Left lung (tissue), 10 donors: Measurements from ENCODE around the gene CHGA. TPM values are rescaled to one million over a fixed set of nuclear protein-coding genes. Genes with fewer than 3 reads are reported as not detected.
A peak's percentile ranks its signal among the peaks of the same experiment; 100 is the strongest.

Experiments used
- ATAC-seq: fragments of 200-7000 bp; cut with Tn5 transposase; one replicate; pipeline ENCODE4 v1.9.1; 2020; ENCODE audit warnings: moderate library complexity
- DNase-seq, 4 donors: peaks; one replicate each; pipeline ENCODE4 v3.0.0-alpha.2; 2013 to 2020
- H3K27ac ChIP-seq, 2 donors: fragments of 200-600 bp; sonication (generic) in 1 of 2; one replicate each; pipeline versions ENCODE4 v1.5.0 to v1.8.0; 2020 to 2021
- H3K27me3 ChIP-seq, 2 donors: fragments of 200-600 bp; sonication (generic) in 1 of 2; one replicate each; pipeline versions ENCODE4 v1.5.0 to v1.8.0; 2020 to 2021
- H3K36me3 ChIP-seq, 2 donors: fragments of 200-600 bp; sonication (generic) in 1 of 2; one replicate each; pipeline versions ENCODE4 v1.5.0 to v1.8.0; 2020 to 2021
- H3K4me1 ChIP-seq, 2 donors: fragments of 200-600 bp; one replicate each; pipeline ENCODE4 v1.8.0; 2021
- H3K4me3 ChIP-seq, 2 donors: fragments of 200-600 bp; sonication (generic) in 1 of 2; one replicate each; pipeline versions ENCODE4 v1.5.0 to v1.8.0; 2020 to 2021; ENCODE audit warnings: mild to moderate bottlenecking in 1 of 2
- H3K9me3 ChIP-seq, 2 donors: fragments of 200-600 bp; sonication (generic) in 1 of 2; one replicate each; pipeline versions ENCODE4 v1.5.0 to v1.8.0; 2020 to 2021
- CTCF ChIP-seq, 2 donors: fragments of 200-600 bp; sonication (generic) in 1 of 2; IDR thresholded peaks; one replicate each; pipeline versions ENCODE4 v1.5.0 to v1.8.0; 2021; ENCODE audit warnings: antibody characterized with exemption in 2 of 2
- intact Hi-C, 2 donors: fragments of 100-400 bp; cut with DNase I; formaldehyde crosslinking; loops; one replicate each; pipeline versions ENCODE4 v1.11.2 to v1.14.2; 2022
- polyA plus RNA-seq, 6 donors: library from polyadenylated mRNA; unstranded; fragments of 120-200 nt; gene quantifications; one replicate each; pipeline ENCODE4 v1.2.1, GENCODE V29; 2013; ENCODE audit not compliant: insufficient read length in 6 of 6
- total RNA-seq, 2 donors: library from RNA; stranded (reverse); fragmentation: NEBNext Ultra II Directional; extraction: Animal tissue kit (Norgen Biotek cat#: 25700); gene quantifications; one replicate each; pipeline ENCODE4 v1.2.1, GENCODE V29; 2021
- donor health status: DM: no; HTN: yes; CAD: no.
- donor health status: DM: no; HTN: no; CAD: no.

The CHGA gene
- total and polyA plus RNA-seq, 8 donors = 0.12 to 4.5 (median 3.1) TPM; not detected in 1

GRCh38 chr14:92973798-92974372 lies 50.9 kb downstream of the CHGA start:
- Histone ChIP-seq H3K27ac (peak overlapping the region in 1 of 2 donors; percentile 13), H3K36me3 (peaks cover 0 to 38% of the 10 kb centered on the region in 2 donors), H3K27me3 (no peaks in the 10 kb centered on the region), H3K4me1 (peaks cover 0 to 6% of the 10 kb centered on the region in 2 donors), H3K9me3 (peaks cover 0 to 29% of the 10 kb centered on the region in 2 donors), H3K4me3 (no peak overlapping the region)
- no peak for DNase-seq
- intact Hi-C loops = no loop called here
- no peak for TF ChIP-seq CTCF (IDR thresholded peaks at IDR 0.05)
- ATAC-seq = peak; percentile 11

- peaks cover 0 to 37% of the 10 kb centered on the region in 2 donors for H3K9me3 ChIP-seq
- ATAC-seq (peak; percentile 7), DNase-seq (no peak)
- peaks cover 0 to 6% of the 10 kb centered on the region in 2 donors for H3K4me1 ChIP-seq
- H3K27me3 ChIP-seq = no peaks in the 10 kb centered on the region
- intact Hi-C loops = no loop called here
- no peak for TF ChIP-seq CTCF (IDR thresholded peaks at IDR 0.05)
- H3K36me3 ChIP-seq = peaks cover 0 to 45% of the 10 kb centered on the region in 2 donors
- no peak overlapping the region for H3K27ac ChIP-seq
- no peak overlapping the region for H3K4me3 ChIP-seq
Measured at GRCh38 chr14:92974541-92975345, 51.8 kb downstream of the CHGA start.

GRCh38 chr14:92976268-92976667 lies 53.3 kb downstream of the CHGA start:
- no peak for ATAC-seq
- DNase-seq = no peak
- Histone ChIP-seq H3K9me3 (peaks cover 0 to 42% of the 10 kb centered on the region in 2 donors), H3K27me3 (no peaks in the 10 kb centered on the region), H3K4me3 (no peak overlapping the region), H3K4me1 (peaks cover 0 to 6% of the 10 kb centered on the region in 2 donors), H3K27ac (no peak overlapping the region), H3K36me3 (peaks cover 0 to 51% of the 10 kb centered on the region in 2 donors)
- no peak for TF ChIP-seq CTCF (IDR thresholded peaks at IDR 0.05)
- intact Hi-C loops = no loop called here

- Histone ChIP-seq H3K4me1 (no peaks in the 10 kb centered on the region), H3K9me3 (peaks cover 0 to 42% of the 10 kb centered on the region in 2 donors), H3K36me3 (peaks cover 0 to 60% of the 10 kb centered on the region in 2 donors), H3K27me3 (no peaks in the 10 kb centered on the region), H3K4me3 (no peak overlapping the region), H3K27ac (no peak overlapping the region)
- intact Hi-C loops = no loop called here
- TF ChIP-seq CTCF (IDR thresholded peaks at IDR 0.05) = no peak
- ATAC-seq = no peak
- no peak for DNase-seq
Measured at GRCh38 chr14:92978229-92979021, 55.5 kb downstream of the CHGA start.

GRCh38 chr14:92980866-92981265 lies 57.9 kb downstream of the CHGA start:
- intact Hi-C loops = no loop called here
- no peaks in the 10 kb centered on the region for H3K27me3 ChIP-seq
- H3K4me3 ChIP-seq = no peak overlapping the region
- H3K9me3 ChIP-seq = peaks cover 0 to 36% of the 10 kb centered on the region in 2 donors
- H3K36me3 ChIP-seq = peaks cover 0 to 53% of the 10 kb centered on the region in 2 donors
- no peak for TF ChIP-seq CTCF (IDR thresholded peaks at IDR 0.05)
- no peak for DNase-seq
- H3K27ac ChIP-seq = no peak overlapping the region
- H3K4me1 ChIP-seq = peaks cover 1 to 5% of the 10 kb centered on the region in 2 donors
- ATAC-seq = no peak
